ENCODE measurements around the gene ARL6IP5. TPM values are rescaled to one million over a fixed set of nuclear protein-coding genes. Genes with fewer than 3 reads are reported as not detected.

ARL6IP5 gene
- total and polyA plus RNA-seq, 2 of the 13 experiments (the other 11 are each of a cell fraction or from before 2014, with no cell fraction given) = 23.7 to 29.6 TPM

DNA sequence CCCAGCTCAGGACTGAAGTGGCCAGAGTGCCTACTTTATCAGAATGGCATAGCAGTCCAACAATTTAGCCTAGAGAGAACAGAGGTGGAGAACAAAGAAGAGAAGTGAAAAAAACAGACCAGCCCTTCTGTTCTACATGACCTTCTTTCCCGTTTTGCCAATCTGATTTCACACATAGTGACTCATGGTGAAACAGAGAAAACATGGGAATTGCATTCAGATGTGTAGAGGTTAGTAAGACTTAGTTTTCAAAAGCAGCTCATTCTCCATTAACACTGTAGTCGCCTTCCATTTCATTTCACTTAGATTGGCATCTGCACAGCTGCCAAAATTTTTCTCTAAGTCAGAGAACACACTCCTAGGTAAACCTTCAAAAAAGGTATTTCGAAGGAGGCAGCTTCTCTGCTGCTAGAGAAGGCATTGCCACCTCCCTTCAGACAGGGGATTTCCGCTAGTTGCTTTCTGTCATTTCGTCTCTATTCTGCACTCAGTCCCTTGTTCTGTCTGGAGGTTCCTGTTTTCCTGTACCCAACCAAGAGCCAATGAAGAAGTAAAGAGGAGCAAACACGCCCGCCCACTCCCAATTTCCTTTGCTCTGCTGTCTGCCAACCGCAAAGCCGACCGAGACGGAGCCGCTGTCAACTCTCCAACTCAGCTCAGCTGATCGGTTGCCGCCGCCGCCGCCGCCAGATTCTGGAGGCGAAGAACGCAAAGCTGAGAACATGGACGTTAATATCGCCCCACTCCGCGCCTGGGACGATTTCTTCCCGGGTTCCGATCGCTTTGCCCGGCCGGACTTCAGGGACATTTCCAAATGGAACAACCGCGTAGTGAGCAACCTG, at the start of gene ARL6IP5 (continued):
- TF ChIP-seq AHR (CRISPR knock-in tag; IDR thresholded peaks at IDR 0.05) (no peak), KDM2A (CRISPR knock-in tag; IDR thresholded peaks at IDR 0.05; ENCODE audit: borderline replicate concordance, low read depth) (peak; percentile 81; the same call in 1 of the 2 replicates), PHF21A (CRISPR knock-in tag; IDR thresholded peaks at IDR 0.05) (0 out of 2 replicates have a peak, but pooled peaks have one; percentile 44), SMYD3 (CRISPR knock-in tag; IDR thresholded peaks at IDR 0.05) (no peak), EZH2 (conservative IDR thresholded peaks at IDR 0.05; ENCODE audit: low read depth, low read length) (no peak), MIER2 (CRISPR knock-in tag; IDR thresholded peaks at IDR 0.05) (peak; percentile 27; the same call in 1 of the 2 replicates), ZNF430 (CRISPR knock-in tag; IDR thresholded peaks at IDR 0.05) (peak; percentile 39; the same call in 1 of the 2 replicates), GATAD2A (CRISPR knock-in tag; IDR thresholded peaks at IDR 0.05) (peak; percentile 42; the same call in 1 of the 2 replicates), KLF9 (CRISPR knock-in tag; IDR thresholded peaks at IDR 0.05; ENCODE audit: low read depth) (no peak), GATAD1 (CRISPR knock-in tag; IDR thresholded peaks at IDR 0.05) (0 out of 2 replicates have a peak, but pooled peaks have one; percentile 63), TGIF2 (CRISPR knock-in tag; IDR thresholded peaks at IDR 0.05) (peak; percentile 91; the same call in 1 of the 2 replicates)
- TF ChIP-seq, protein P1, sequence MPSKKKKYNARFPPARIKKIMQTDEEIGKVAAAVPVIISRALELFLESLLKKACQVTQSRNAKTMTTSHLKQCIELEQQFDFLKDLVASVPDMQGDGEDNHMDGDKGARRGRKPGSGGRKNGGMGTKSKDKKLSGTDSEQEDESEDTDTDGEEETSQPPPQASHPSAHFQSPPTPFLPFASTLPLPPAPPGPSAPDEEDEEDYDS (CRISPR knock-in tag; IDR thresholded peaks at IDR 0.05) = 0 out of 2 replicates have a peak, but pooled peaks have one; percentile 7
- TF ChIP-seq, protein P2, sequence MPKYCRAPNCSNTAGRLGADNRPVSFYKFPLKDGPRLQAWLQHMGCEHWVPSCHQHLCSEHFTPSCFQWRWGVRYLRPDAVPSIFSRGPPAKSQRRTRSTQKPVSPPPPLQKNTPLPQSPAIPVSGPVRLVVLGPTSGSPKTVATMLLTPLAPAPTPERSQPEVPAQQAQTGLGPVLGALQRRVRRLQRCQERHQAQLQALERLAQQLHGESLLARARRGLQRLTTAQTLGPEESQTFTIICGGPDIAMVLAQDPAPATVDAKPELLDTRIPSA (CRISPR knock-in tag; IDR thresholded peaks at IDR 0.05; ENCODE audit: borderline replicate concordance) = 0 out of 2 replicates have a peak, but pooled peaks have one; percentile 27
- TF ChIP-seq, protein P3, sequence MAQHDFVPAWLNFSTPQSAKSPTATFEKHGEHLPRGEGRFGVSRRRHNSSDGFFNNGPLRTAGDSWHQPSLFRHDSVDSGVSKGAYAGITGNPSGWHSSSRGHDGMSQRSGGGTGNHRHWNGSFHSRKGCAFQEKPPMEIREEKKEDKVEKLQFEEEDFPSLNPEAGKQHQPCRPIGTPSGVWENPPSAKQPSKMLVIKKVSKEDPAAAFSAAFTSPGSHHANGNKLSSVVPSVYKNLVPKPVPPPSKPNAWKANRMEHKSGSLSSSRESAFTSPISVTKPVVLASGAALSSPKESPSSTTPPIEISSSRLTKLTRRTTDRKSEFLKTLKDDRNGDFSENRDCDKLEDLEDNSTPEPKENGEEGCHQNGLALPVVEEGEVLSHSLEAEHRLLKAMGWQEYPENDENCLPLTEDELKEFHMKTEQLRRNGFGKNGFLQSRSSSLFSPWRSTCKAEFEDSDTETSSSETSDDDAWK (CRISPR knock-in tag; IDR thresholded peaks at IDR 0.05) = no peak

Data from HepG2 (cell line).